ENCODE results near the gene PSG7.
"Not testable (repeated sequence)": the region's sequence is repeated elsewhere in the genome, so short reads cannot be mapped to it uniquely, and the experiment has no call there.

DNA sequence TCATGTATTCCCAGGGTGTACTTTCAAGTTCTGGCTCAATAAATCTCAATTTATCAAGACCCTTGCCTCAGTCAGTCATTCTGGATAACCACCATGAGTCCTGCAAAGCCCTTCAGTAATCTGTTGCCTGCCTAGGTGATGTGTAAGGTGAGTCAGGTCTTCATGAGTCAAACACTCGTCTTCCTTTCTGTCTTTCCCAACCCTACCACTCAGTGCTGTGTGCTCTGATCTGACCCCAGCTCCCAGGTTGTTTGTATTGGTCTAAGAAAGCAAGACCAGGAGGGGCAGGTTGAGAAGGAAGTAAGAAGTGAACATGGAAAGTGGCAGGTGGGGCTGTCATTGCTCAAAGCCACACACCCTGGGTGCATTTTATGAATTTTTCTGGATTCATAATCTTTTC, 39.3 kb downstream of the PSG7 start:
- TF ChIP-seq, protein P1, sequence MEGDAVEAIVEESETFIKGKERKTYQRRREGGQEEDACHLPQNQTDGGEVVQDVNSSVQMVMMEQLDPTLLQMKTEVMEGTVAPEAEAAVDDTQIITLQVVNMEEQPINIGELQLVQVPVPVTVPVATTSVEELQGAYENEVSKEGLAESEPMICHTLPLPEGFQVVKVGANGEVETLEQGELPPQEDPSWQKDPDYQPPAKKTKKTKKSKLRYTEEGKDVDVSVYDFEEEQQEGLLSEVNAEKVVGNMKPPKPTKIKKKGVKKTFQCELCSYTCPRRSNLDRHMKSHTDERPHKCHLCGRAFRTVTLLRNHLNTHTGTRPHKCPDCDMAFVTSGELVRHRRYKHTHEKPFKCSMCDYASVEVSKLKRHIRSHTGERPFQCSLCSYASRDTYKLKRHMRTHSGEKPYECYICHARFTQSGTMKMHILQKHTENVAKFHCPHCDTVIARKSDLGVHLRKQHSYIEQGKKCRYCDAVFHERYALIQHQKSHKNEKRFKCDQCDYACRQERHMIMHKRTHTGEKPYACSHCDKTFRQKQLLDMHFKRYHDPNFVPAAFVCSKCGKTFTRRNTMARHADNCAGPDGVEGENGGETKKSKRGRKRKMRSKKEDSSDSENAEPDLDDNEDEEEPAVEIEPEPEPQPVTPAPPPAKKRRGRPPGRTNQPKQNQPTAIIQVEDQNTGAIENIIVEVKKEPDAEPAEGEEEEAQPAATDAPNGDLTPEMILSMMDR (IDR thresholded peaks at IDR 0.05), result not testable (repeated sequence)
- not testable (repeated sequence) for TF ChIP-seq POLR2A (IDR thresholded peaks at IDR 0.05)
